WTC11 (cell line): ENCODE results near the gene EPHX1. TPM values are rescaled to one million over a fixed set of nuclear protein-coding genes. Genes with fewer than 3 reads are reported as not detected.

ENCODE experiments used
- ATAC-seq: fragments of 200-7000 bp; cut with Tn5 transposase; 2 replicates; pipeline ENCODE4 v1.10.0; 2021; ENCODE audit warnings: mild to moderate bottlenecking, moderate library complexity
- CTCF ChIA-PET: fragments of 300-600 bp; sonication (Branson Sonifier 250); formaldehyde crosslinking; loops from one replicate; lab custom pipeline; 2021; ENCODE audit warnings: antibody characterized with exemption; lab: Charles Lee
- POLR2A ChIA-PET: fragments of 350-600 bp; sonication (Branson Sonifier 250); formaldehyde crosslinking; loops from one replicate; lab custom pipeline; 2021; ENCODE audit warnings: antibody characterized with exemption; lab: Charles Lee
- DNase-seq: peaks from one replicate; pipeline ENCODE4 v3.0.0; 2021; ENCODE audit warnings: low spot score
- H3K27ac Mint-ChIP-seq: 2 replicates; pipeline ENCODE4 v1.8.0; 2021; ENCODE audit warnings: mixed read lengths
- H3K27me3 Mint-ChIP-seq: 2 replicates; pipeline ENCODE4 v1.8.0; 2021; ENCODE audit warnings: low read depth, mild to moderate bottlenecking, moderate library complexity, mixed read lengths
- H3K36me3 Mint-ChIP-seq: 2 replicates; pipeline ENCODE4 v1.8.0; 2021; ENCODE audit warnings: mixed read lengths
- H3K4me1 Mint-ChIP-seq: 2 replicates; pipeline ENCODE4 v1.8.0; 2022; ENCODE audit warnings: mixed read lengths
- H3K4me3 Mint-ChIP-seq: 2 replicates; pipeline ENCODE4 v1.8.0; 2021; ENCODE audit warnings: mild to moderate bottlenecking, moderate library complexity, mixed read lengths
- H3K9me3 Mint-ChIP-seq: 2 replicates; pipeline ENCODE4 v1.8.0; 2021; ENCODE audit warnings: mixed read lengths
- ATF1 ChIP-seq: sonication (generic); formaldehyde crosslinking; IDR thresholded peaks from 2 replicates; pipeline ENCODE4 v1.8.1; 2023; ENCODE audit warnings: mild to moderate bottlenecking, moderate library complexity, missing genetic modification reagents
- E2F1 ChIP-seq: sonication (generic); formaldehyde crosslinking; IDR thresholded peaks from 2 replicates; pipeline ENCODE4 v1.8.0; 2022; ENCODE audit warnings: mild to moderate bottlenecking, missing genetic modification reagents
- ETV6 ChIP-seq: sonication (generic); formaldehyde crosslinking; IDR thresholded peaks from 2 replicates; pipeline ENCODE4 v1.8.1; 2022; ENCODE audit warnings: mild to moderate bottlenecking, missing genetic modification reagents
- FOXP1 ChIP-seq: sonication (generic); formaldehyde crosslinking; IDR thresholded peaks from 2 replicates; pipeline ENCODE4 v1.8.0; 2022; ENCODE audit warnings: missing genetic modification reagents, mild to moderate bottlenecking, moderate library complexity, borderline replicate concordance
- FOXP4 ChIP-seq: sonication (generic); formaldehyde crosslinking; IDR thresholded peaks from 2 replicates; pipeline ENCODE4 v1.8.0; 2022; ENCODE audit warnings: mild to moderate bottlenecking, missing genetic modification reagents
- IRF1 ChIP-seq: sonication (generic); formaldehyde crosslinking; IDR thresholded peaks from 2 replicates; pipeline ENCODE4 v1.8.0; 2023; ENCODE audit warnings: missing genetic modification reagents
- IRF2 ChIP-seq: sonication (generic); formaldehyde crosslinking; IDR thresholded peaks from 2 replicates; pipeline ENCODE4 v1.8.0; 2022; ENCODE audit warnings: low read depth, missing genetic modification reagents, borderline replicate concordance
- MLX ChIP-seq: sonication (generic); formaldehyde crosslinking; IDR thresholded peaks from 2 replicates; pipeline ENCODE4 v1.8.1; 2023; ENCODE audit warnings: mild to moderate bottlenecking, missing genetic modification reagents, moderate library complexity
- PRRX2 ChIP-seq: fragments of 250-450 bp; sonication (Bioruptor Pico); IDR thresholded peaks from 2 replicates; pipeline ENCODE4 v1.8.0; 2021; ENCODE audit warnings: mild to moderate bottlenecking
- SMAD4 ChIP-seq: sonication (generic); formaldehyde crosslinking; IDR thresholded peaks from 2 replicates; pipeline ENCODE4 v1.8.0; 2022; ENCODE audit warnings: mild to moderate bottlenecking, missing genetic modification reagents
- SOX15 ChIP-seq: fragments of 250-450 bp; sonication (Bioruptor Pico); IDR thresholded peaks from 2 replicates; pipeline ENCODE4 v1.9.0; 2021; ENCODE audit warnings: mild to moderate bottlenecking
- STAT6 ChIP-seq: sonication (generic); formaldehyde crosslinking; conservative IDR thresholded peaks from 2 replicates; pipeline ENCODE4 v1.8.1; 2023; ENCODE audit warnings: mild to moderate bottlenecking, low read depth, missing genetic modification reagents, moderate library complexity
- ZNF232 ChIP-seq: sonication (generic); formaldehyde crosslinking; IDR thresholded peaks from 2 replicates; pipeline ENCODE4 v1.8.0; 2022; ENCODE audit warnings: mild to moderate bottlenecking, missing genetic modification reagents
- ZNF532 ChIP-seq: fragments of 250-450 bp; sonication (Bioruptor Pico); IDR thresholded peaks from 2 replicates; pipeline ENCODE4 v1.9.0; 2021; ENCODE audit warnings: mild to moderate bottlenecking, borderline replicate concordance
- ZSCAN18 ChIP-seq: fragments of 250-450 bp; sonication (Bioruptor Pico); IDR thresholded peaks from 2 replicates; pipeline ENCODE4 v2.1.2; 2022; ENCODE audit warnings: mild to moderate bottlenecking, moderate library complexity
- total RNA-seq: library from RNA; stranded (reverse); gene quantifications from 3 replicates; pipeline ENCODE4 v1.2.3, GENCODE V29; 2021

EPHX1 gene
- total RNA-seq, 1 experiment from 2014 or later = 60.9 TPM

GRCh38 chr1:225830841-225831240, 20.9 kb downstream of the EPHX1 start:
- Mint-ChIP-seq H3K4me1 (peaks cover 16% of the 10 kb centered on the region), H3K27me3 (no peaks in the 10 kb centered on the region), H3K36me3 (peaks cover 40% of the 10 kb centered on the region), H3K4me3 (no peak overlapping the region)
- no peak for ATAC-seq
- DNase-seq = no peak
- POLR2A ChIA-PET = interaction anchor here (0.7 kb wide), 1 partner anchor 19 kb away, joined by 5 read pairs; no protein-coding TSS in a partner anchor
- TF ChIP-seq STAT6 = no peak
- TF ChIP-seq IRF1 = no peak
- TF ChIP-seq ZNF232 = no peak
- TF ChIP-seq E2F1 (CRISPR knock-in tag) = no peak
- TF ChIP-seq, all 79 proteins: peak for 0
- Mint-ChIP-seq H3K9me3 (no peaks in the 10 kb centered on the region), H3K27ac (no peak overlapping the region)
- CTCF ChIA-PET = no interaction called here

DNA sequence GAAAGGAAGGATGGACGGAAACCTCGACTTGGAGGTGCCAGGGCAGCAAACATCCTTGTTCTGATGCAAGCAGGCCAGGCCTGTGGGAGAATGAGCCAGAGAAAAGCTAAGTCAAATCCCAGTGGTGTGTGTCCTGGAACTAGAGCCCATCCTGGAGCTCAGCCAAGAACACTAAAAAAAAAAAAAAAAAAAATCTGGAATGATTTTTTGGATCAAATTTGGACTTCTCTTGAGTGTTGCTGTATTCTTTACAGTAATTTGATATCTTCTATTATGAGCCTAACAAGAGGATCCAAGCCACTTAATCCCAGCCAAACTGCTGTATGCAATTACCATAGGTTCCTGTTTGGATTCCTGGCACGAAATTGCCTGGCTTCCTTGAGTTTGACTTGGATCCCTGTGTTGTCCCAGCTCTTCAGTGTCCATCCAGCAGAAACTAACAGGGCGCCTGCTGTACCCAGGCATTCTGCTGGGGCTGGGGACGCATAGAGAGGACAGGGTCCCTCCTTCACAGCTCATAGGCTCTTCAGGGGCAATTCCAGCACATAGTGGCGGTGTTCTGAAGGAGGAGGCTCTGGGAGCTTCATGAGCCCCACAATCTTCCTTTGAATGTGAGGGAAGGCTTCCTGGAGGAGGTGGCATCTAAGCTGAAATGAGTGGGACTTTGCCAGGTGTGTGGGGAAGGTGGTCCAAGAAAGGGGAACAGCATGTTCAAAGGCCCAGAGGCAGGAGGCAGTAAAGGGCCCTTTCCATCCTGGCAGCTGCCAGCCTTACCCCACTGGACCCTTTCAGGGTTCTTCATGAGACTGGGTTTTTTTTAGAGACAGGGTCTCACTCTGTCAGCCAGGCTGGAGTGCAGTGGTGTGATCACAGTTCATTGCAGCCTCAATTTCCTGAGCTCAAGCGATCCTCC, 24.7 kb downstream of the EPHX1 start:
- ATAC-seq (no peak), DNase-seq (no peak)
- CTCF ChIA-PET = interaction anchor here (0.5 to 1.4 kb wide), 6 partner anchors 11 to 1378 kb away, joined by 3 to 6 read pairs (median 3); no protein-coding TSS in a partner anchor
- Mint-ChIP-seq H3K9me3 (no peaks in the 10 kb centered on the region), H3K4me1 (no peaks in the 10 kb centered on the region), H3K27ac (no peak overlapping the region), H3K27me3 (no peaks in the 10 kb centered on the region), H3K4me3 (no peak overlapping the region), H3K36me3 (peaks cover 50% of the 10 kb centered on the region)
- POLR2A ChIA-PET = interaction anchor here (0.7 kb wide), 1 partner anchor 105 kb away, joined by 4 read pairs; no protein-coding TSS in a partner anchor
- TF ChIP-seq ZSCAN18 (CRISPR knock-in tag) (no peak), IRF2 (CRISPR knock-in tag) (no peak), ETV6 (CRISPR knock-in tag) (no peak), ATF1 (CRISPR knock-in tag) (no peak), SOX15 (CRISPR knock-in tag) (no peak), SMAD4 (no peak), PRRX2 (CRISPR knock-in tag) (no peak), FOXP4 (no peak), MLX (CRISPR knock-in tag) (no peak), ZNF532 (no peak), E2F1 (CRISPR knock-in tag) (no peak), FOXP1 (CRISPR knock-in tag) (no peak)
